Sigmoid colon (tissue), 7 donors: ENCODE results near the gene ZC2HC1B. TPM values are rescaled to one million over a fixed set of nuclear protein-coding genes. Genes with fewer than 3 reads are reported as not detected.
"Not testable (repeated sequence)": the region's sequence is repeated elsewhere in the genome, so short reads cannot be mapped to it uniquely, and the experiment has no call there.

Source experiments
- DNase-seq: peaks from one replicate; pipeline ENCODE4 v3.0.0-alpha.2; 2019
- H3K27ac ChIP-seq, 4 donors: fragments of 200-600 bp; sonication (generic); one replicate each; pipeline ENCODE4 v1.5.1; 2016 to 2019; ENCODE audit warnings: mild to moderate bottlenecking in 1 of 4
- H3K27me3 ChIP-seq, 3 donors: fragments of 200-600 bp; sonication (generic); one replicate each; pipeline ENCODE4 v1.5.1; 2019; ENCODE audit warnings: mild to moderate bottlenecking in 1 of 3
- H3K36me3 ChIP-seq, 4 donors: fragments of 200-600 bp; sonication (generic); one replicate each; pipeline ENCODE4 v1.5.1; 2016 to 2019
- H3K4me1 ChIP-seq, 4 donors: fragments of 200-600 bp; sonication (generic); one replicate each; pipeline ENCODE4 v1.5.1; 2017 to 2019
- H3K4me3 ChIP-seq, 4 donors: fragments of 200-600 bp; sonication (generic); one replicate each; pipeline ENCODE4 v1.5.1; 2017 to 2019; ENCODE audit warnings: mild to moderate bottlenecking in 2 of 4, moderate library complexity in 1 of 4
- H3K9me3 ChIP-seq, 4 donors: fragments of 200-600 bp in 3 of 4; sonication (generic) in 3 of 4; one replicate each; pipeline versions ENCODE4 v1.5.1 to v1.6.1; 2013 to 2019
- EP300 ChIP-seq, 4 donors: sonication (generic); formaldehyde crosslinking; IDR thresholded peaks; one replicate each; pipeline ENCODE4 v1.6.1; 2017; ENCODE audit warnings: antibody characterized with exemption in 4 of 4
- POLR2A ChIP-seq, 2 donors: fragments of 450-650 bp; IDR thresholded peaks; one replicate each; pipeline ENCODE4 v1.6.1; 2016; ENCODE audit warnings: antibody characterized with exemption in 2 of 2, mild to moderate bottlenecking in 2 of 2, moderate library complexity in 2 of 2
- POLR2AphosphoS5 ChIP-seq, 4 donors: sonication (generic); formaldehyde crosslinking; IDR thresholded peaks; one replicate each; pipeline ENCODE4 v1.6.1; 2017; ENCODE audit warnings: antibody characterized with exemption in 4 of 4
- WGBS, 2 donors: extraction: QIAGEN DNeasy Blood & Tissue Kit; methylation state at CpG; one replicate each; pipeline ENCODE4 v1.1.7; 2013; 5-methylcytosine and 5-hydroxymethylcytosine counted together
- intact Hi-C: fragments of 100-400 bp; cut with DNase I; formaldehyde crosslinking; loops from one replicate; pipeline ENCODE4 v1.15.1; 2023
- polyA plus RNA-seq, 3 donors: library from polyadenylated mRNA; stranded (reverse); fragments of 200-250 nt; gene quantifications; one replicate each; pipeline ENCODE4 v1.2.3, GENCODE V29; 2013
- total RNA-seq, 4 donors: library from RNA; depleted of rRNA; stranded (reverse); fragments of >200 nt; gene quantifications; one replicate each; pipeline ENCODE4 v1.1.0, GENCODE V29; 2016
- TF ChIP-seq, protein P1 (sequence below), 4 experiments: fragments of 450-650 bp in 3 of 4; fragments of 200-600 bp in 1 of 4; IDR thresholded peaks; one replicate each; pipeline ENCODE4 v1.5.1; 2016 to 2019; ENCODE audit warnings: antibody characterized with exemption in 4 of 4, mild to moderate bottlenecking in 3 of 4, moderate library complexity in 2 of 4
- donor health status: healthy with polysubstance abuse.
- donor health status: Bipolar disorder and iron deficiency.
- donor health status: healthy.

ZC2HC1B gene
- total and polyA plus RNA-seq, 7 donors, result not detected

DNA sequence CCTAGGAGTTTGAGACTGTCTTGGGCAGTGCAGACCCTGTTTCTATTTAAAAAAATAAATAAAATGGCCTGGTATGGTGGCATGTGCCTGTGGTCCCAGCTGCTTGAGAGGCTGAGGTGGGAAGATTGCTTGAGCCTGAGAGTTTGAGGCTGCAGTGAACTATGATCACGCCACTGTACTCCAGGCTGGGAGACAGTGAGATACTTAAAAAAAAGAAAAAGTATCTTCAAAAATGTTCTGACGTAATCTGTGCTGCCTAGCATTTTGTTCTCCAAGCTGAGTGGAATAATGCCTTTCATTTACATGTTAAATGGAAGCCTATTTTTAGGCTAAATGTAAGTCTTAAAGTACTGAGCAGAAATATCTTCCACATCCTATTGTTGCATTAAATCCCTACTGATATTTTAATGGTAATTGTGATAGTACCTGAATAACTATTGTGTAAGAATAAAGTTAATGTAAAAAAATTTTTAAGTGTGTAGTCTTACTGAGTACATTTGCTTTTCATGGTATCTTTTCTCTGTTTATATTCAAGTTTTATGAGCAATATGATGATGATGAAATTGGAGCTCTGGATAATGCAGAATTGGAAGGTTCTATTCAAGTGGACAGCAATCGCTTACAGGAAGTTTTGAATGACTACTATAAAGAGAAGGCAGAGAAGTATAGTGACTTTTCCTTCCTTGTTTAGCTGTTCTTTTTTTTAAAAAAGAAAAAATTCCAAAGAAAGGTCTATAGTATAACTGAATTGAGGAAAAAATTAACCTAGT lies 4.2 kb upstream of the ZC2HC1B start:
- TF ChIP-seq POLR2AphosphoS5 (IDR thresholded peaks at IDR 0.05), result no peak
- TF ChIP-seq EP300 (IDR thresholded peaks at IDR 0.05), result no peak
- TF ChIP-seq POLR2A (IDR thresholded peaks at IDR 0.05), result no peak
- TF ChIP-seq, protein P1, sequence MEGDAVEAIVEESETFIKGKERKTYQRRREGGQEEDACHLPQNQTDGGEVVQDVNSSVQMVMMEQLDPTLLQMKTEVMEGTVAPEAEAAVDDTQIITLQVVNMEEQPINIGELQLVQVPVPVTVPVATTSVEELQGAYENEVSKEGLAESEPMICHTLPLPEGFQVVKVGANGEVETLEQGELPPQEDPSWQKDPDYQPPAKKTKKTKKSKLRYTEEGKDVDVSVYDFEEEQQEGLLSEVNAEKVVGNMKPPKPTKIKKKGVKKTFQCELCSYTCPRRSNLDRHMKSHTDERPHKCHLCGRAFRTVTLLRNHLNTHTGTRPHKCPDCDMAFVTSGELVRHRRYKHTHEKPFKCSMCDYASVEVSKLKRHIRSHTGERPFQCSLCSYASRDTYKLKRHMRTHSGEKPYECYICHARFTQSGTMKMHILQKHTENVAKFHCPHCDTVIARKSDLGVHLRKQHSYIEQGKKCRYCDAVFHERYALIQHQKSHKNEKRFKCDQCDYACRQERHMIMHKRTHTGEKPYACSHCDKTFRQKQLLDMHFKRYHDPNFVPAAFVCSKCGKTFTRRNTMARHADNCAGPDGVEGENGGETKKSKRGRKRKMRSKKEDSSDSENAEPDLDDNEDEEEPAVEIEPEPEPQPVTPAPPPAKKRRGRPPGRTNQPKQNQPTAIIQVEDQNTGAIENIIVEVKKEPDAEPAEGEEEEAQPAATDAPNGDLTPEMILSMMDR (IDR thresholded peaks at IDR 0.05), result no peak
- H3K27me3 ChIP-seq, result no peaks in the 10 kb centered on the region
- no peak overlapping the region for H3K27ac ChIP-seq
- no peaks in the 10 kb centered on the region for H3K9me3 ChIP-seq
- DNase-seq, result no peak
- intact Hi-C loops, result no loop called here
- no peak overlapping the region for H3K4me3 ChIP-seq
- WGBS, 2 donors, result 88 to 89% methylated on average over 3 of the region's 3 CpGs
- H3K4me1 ChIP-seq, result peaks cover 0 to 4% (median 0%) of the 10 kb centered on the region in 4 donors
- peaks cover 21 to 98% (median 52%) of the 10 kb centered on the region in 4 donors for H3K36me3 ChIP-seq

DNA sequence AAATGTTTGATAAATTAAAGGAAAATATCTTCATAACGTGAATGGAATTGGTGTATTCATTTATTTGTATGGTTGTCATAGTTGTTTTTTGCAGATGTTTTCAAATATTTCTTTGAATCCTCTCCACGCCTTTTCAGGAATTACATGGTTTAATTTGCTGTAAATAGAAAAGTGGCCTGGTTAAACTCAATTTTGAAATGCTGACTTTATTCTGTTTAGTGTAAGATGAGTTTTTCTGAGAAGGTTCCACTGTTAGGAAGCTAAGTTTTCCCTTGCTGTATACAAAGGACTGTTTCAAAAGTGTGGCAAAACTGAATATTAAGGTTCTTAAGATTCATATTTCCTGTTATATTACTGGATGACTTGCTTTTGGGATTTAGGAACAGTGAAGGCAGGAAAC lies 503 bp upstream of the ZC2HC1B start:
- 92 to 97% methylated on average over 2 of the region's 2 CpGs for WGBS, 2 donors
- Histone ChIP-seq H3K27ac (peak overlapping the region in 3 of 4 donors; percentile 2 to 29 (median 23)), H3K36me3 (peaks cover 0 to 75% (median 21%) of the 10 kb centered on the region in 4 donors), H3K4me1 (peaks cover 0 to 4% (median 0%) of the 10 kb centered on the region in 4 donors), H3K4me3 (no peak overlapping the region), H3K9me3 (peaks cover 0 to 3% (median 0%) of the 10 kb centered on the region in 4 donors), H3K27me3 (no peaks in the 10 kb centered on the region)
- TF ChIP-seq POLR2A (IDR thresholded peaks at IDR 0.05) (no peak), POLR2AphosphoS5 (IDR thresholded peaks at IDR 0.05) (peak; percentile 33 to 69 (median 48))
- intact Hi-C loops, result no loop called here
- no peak for DNase-seq

DNA sequence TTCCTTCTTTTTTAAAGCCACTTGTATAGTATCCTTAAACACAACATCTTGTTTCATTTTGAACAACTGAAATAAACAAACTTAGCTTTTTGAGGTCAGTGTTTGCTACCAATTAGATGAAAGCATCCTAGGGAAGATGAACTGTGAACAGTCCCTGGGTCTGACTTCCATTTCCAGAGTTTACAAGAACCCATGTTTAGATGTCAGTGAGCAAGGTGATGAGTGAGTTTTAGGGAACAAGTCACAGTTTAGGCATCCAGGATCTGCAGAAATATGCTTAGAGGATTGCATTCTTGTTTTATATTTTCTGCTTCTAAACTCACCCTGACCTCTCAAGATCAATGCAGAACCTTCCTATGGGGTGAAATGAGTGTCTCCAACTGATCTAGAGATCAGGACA lies 3.0 kb downstream of the ZC2HC1B start:
- Histone ChIP-seq H3K4me3 (no peak overlapping the region), H3K9me3 (peaks cover 0 to 3% (median 0%) of the 10 kb centered on the region in 4 donors), H3K36me3 (peaks cover 0 to 40% (median 3%) of the 10 kb centered on the region in 4 donors), H3K27ac (no peak overlapping the region), H3K27me3 (no peaks in the 10 kb centered on the region), H3K4me1 (peaks cover 0 to 4% (median 0%) of the 10 kb centered on the region in 4 donors)
- intact Hi-C loops, result no loop called here
- TF ChIP-seq EP300 (IDR thresholded peaks at IDR 0.05) (no peak), POLR2AphosphoS5 (IDR thresholded peaks at IDR 0.05) (no peak), POLR2A (IDR thresholded peaks at IDR 0.05) (no peak)
- TF ChIP-seq, protein P1 (IDR thresholded peaks at IDR 0.05), result no peak
- DNase-seq, result no peak

DNA sequence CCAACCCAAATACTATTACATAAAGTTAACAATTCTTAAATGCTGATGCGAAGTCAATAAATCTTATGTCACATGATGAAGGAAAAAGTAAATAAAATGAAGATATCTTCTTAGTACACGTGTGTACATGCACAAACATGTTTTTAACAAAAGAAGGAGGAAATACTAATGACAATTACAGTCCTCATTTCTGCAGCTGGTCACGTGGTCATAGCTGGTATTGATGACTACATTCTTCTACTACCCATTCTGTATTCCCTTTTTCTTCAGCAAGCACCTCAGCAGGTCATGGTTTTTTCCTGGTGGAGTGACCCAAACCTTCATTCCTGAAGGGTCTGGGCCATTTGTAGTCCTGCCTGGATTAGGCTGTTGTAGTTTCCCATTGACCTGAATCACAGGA lies 4.5 kb downstream of the ZC2HC1B start:
- H3K4me1 ChIP-seq, DNase-seq, H3K4me3 ChIP-seq, H3K9me3 ChIP-seq, H3K27ac ChIP-seq, H3K27me3 ChIP-seq, intact Hi-C loops: not testable (repeated sequence)
- peaks cover 0 to 24% (median 0%) of the 10 kb centered on the region in 4 donors for H3K36me3 ChIP-seq
- 93 to 96% methylated on average over 3 of the region's 3 CpGs for WGBS, 2 donors

DNA sequence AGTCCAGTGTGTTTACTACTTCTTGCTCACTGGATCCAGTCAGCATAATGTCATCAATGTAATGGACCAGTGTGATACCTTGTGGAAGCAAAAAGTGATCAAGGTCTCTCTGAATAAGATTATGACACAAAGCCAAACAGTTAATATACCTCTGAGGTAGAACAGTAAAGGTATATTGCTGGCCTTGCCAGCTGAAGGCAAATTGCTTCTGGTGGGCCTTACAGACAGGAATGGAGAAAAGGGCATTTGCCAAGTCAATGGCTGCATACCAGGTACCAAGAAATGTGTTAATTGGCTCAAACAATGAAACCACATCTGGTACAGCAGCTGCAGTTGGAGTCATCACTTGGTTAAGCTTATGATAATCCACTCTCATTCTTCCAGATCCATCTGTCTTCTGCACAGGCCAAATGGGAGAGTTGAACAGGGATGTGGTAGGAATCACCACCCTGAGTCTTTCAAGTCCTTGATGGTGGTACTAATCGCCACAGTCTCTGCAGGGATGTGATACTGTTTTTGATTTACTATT lies 7.0 kb downstream of the ZC2HC1B start:
- H3K27ac ChIP-seq, H3K9me3 ChIP-seq, intact Hi-C loops, H3K4me1 ChIP-seq, H3K36me3 ChIP-seq, H3K27me3 ChIP-seq, H3K4me3 ChIP-seq, DNase-seq: not testable (repeated sequence)
- WGBS, 2 donors, result 91 to 98% methylated on average over 1 of the region's 1 CpG

DNA sequence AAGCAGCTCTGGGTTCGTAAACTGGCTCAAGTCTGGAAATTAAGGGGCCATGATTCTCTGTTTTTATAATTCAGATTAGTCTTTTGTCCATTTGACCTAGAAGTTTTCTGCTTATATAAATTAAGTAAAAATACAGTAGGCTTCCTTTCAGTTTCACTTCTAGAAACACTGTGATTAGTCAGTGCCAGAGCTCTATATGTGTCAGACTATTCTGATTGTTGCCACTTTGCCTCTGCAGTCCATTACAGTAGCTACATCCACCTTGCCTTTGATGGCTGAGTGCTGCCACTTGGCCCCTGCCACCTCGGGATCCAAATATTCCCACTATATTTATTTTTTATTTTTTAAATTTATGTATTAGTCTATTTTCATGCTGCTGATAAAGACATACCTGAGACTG lies 7.9 kb downstream of the ZC2HC1B start:
- Histone ChIP-seq H3K27ac (no peak overlapping the region), H3K9me3 (peaks cover 0 to 3% (median 1%) of the 10 kb centered on the region in 4 donors), H3K27me3 (no peaks in the 10 kb centered on the region), H3K36me3 (no peaks in the 10 kb centered on the region), H3K4me3 (no peak overlapping the region), H3K4me1 (no peaks in the 10 kb centered on the region)
- no peak for DNase-seq
- 87% methylated on average over 2 of the region's 2 CpGs for WGBS, 2 donors
- TF ChIP-seq POLR2AphosphoS5 (IDR thresholded peaks at IDR 0.05) (no peak), POLR2A (IDR thresholded peaks at IDR 0.05) (no peak), EP300 (IDR thresholded peaks at IDR 0.05) (no peak)
- TF ChIP-seq, protein P1 (IDR thresholded peaks at IDR 0.05), result no peak
- intact Hi-C loops, result no loop called here

DNA sequence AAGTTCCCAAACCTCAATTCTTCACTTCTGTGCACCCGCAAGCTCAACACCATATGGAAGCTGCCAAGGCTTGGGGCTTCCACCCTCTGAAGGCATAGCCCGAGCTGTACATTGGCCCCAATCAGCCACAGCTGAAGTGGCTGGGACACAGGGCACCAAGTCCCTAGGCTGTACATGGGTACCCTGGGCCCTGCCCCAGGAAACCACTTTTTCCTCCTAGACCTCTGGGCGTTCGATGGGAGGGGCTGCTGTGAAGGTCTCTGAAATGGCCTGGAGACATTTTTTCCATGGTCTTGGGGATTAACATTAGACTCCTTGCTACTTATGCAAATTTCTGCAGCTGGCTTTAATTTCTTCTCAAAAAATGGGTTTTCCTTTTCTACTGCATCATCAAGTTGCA lies 9.3 kb downstream of the ZC2HC1B start:
- H3K27me3 ChIP-seq, H3K4me3 ChIP-seq, H3K36me3 ChIP-seq, H3K27ac ChIP-seq, DNase-seq, H3K9me3 ChIP-seq, intact Hi-C loops, H3K4me1 ChIP-seq: not testable (repeated sequence)
- WGBS, 2 donors, result 94 to 96% methylated on average over 4 of the region's 4 CpGs

DNA sequence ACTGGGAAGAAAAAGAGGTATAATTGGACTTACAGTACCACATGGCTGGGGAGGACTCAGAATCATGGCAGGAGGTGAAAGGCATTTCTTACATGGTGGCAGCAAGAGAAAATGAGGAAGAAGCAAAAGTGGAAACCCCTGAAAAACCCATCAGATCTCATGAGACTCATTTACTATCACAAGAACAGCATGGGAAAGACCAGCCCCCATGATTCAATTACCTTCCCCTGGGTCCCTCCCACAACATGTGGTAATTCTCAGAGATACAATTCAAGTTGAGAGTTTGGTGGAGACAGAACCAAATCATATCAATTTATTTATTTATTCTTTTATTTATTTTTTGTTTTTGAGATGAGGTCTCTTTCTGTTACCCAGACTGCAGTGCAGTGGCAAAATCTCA lies 10.2 kb downstream of the ZC2HC1B start:
- H3K27ac ChIP-seq, DNase-seq, H3K4me1 ChIP-seq, H3K27me3 ChIP-seq, H3K9me3 ChIP-seq, H3K4me3 ChIP-seq, intact Hi-C loops, H3K36me3 ChIP-seq: not testable (repeated sequence)
